ENCODE data around the gene XPNPEP2.

The XPNPEP2 gene

GRCh38 chrX:129723511-129723910 lies 15.3 kb upstream of the XPNPEP2 start:
- H3K36me3 ChIP-seq (ENCODE audit: insufficient read depth, low read length) = no peaks in the 10 kb centered on the region
- DNase-seq (ENCODE audit: low read depth, low spot score) = no peak
- H3K27ac ChIP-seq = no peak overlapping the region
- no peak overlapping the region for H3K4me3 ChIP-seq
- H3K9me3 ChIP-seq (ENCODE audit: low read depth, low read length) = no peaks in the 10 kb centered on the region
- TF ChIP-seq FOXP2 (optimal IDR thresholded peaks at IDR 0.05; ENCODE audit: control extremely low read depth, extremely low read length, insufficient read depth) (no peak), POLR2AphosphoS5 (IDR thresholded peaks at IDR 0.05; ENCODE audit: borderline replicate concordance, low read depth, low read length) (no peak), EZH2 (IDR thresholded peaks at IDR 0.05) (no peak)
- no peak overlapping the region for H3K9ac ChIP-seq (ENCODE audit: insufficient read length)

- Histone ChIP-seq H3K36me3 (ENCODE audit: insufficient read depth, low read length) (no peaks in the 10 kb centered on the region), H3K4me3 (no peak overlapping the region), H3K27ac (no peak overlapping the region), H3K9ac (ENCODE audit: insufficient read length) (no peak overlapping the region), H3K9me3 (ENCODE audit: low read depth, low read length) (no peaks in the 10 kb centered on the region)
- TF ChIP-seq EZH2 (IDR thresholded peaks at IDR 0.05) (no peak), FOXP2 (optimal IDR thresholded peaks at IDR 0.05; ENCODE audit: control extremely low read depth, extremely low read length, insufficient read depth) (no peak), POLR2AphosphoS5 (IDR thresholded peaks at IDR 0.05; ENCODE audit: borderline replicate concordance, low read depth, low read length) (no peak)
- no peak for DNase-seq (ENCODE audit: low read depth, low spot score)
These were observed 14.0 kb upstream of the XPNPEP2 start for GRCh38 chrX:129724754-129725153.

GRCh38 chrX:129726307-129727111 lies 12.3 kb upstream of the XPNPEP2 start:
- H3K27ac ChIP-seq = no peak overlapping the region
- DNase-seq (ENCODE audit: low read depth, low spot score) = no peak
- no peak for TF ChIP-seq FOXP2 (optimal IDR thresholded peaks at IDR 0.05; ENCODE audit: control extremely low read depth, extremely low read length, insufficient read depth)
- no peak for TF ChIP-seq EZH2 (IDR thresholded peaks at IDR 0.05)
- TF ChIP-seq POLR2AphosphoS5 (IDR thresholded peaks at IDR 0.05; ENCODE audit: borderline replicate concordance, low read depth, low read length) = no peak
- no peaks in the 10 kb centered on the region for H3K9me3 ChIP-seq (ENCODE audit: low read depth, low read length)
- H3K36me3 ChIP-seq (ENCODE audit: insufficient read depth, low read length) = no peaks in the 10 kb centered on the region
- H3K4me3 ChIP-seq = no peak overlapping the region
- H3K9ac ChIP-seq (ENCODE audit: insufficient read length) = no peak overlapping the region

GRCh38 chrX:129728061-129728460 lies 10.7 kb upstream of the XPNPEP2 start:
- no peak overlapping the region for H3K9ac ChIP-seq (ENCODE audit: insufficient read length)
- H3K36me3 ChIP-seq (ENCODE audit: insufficient read depth, low read length) = no peaks in the 10 kb centered on the region
- H3K4me3 ChIP-seq = no peak overlapping the region
- TF ChIP-seq FOXP2 (optimal IDR thresholded peaks at IDR 0.05; ENCODE audit: control extremely low read depth, extremely low read length, insufficient read depth) (no peak), EZH2 (IDR thresholded peaks at IDR 0.05) (no peak), POLR2AphosphoS5 (IDR thresholded peaks at IDR 0.05; ENCODE audit: borderline replicate concordance, low read depth, low read length) (no peak)
- no peaks in the 10 kb centered on the region for H3K9me3 ChIP-seq (ENCODE audit: low read depth, low read length)
- no peak for DNase-seq (ENCODE audit: low read depth, low spot score)
- H3K27ac ChIP-seq = no peak overlapping the region

- DNase-seq (ENCODE audit: low read depth, low spot score) = no peak
- H3K4me3 ChIP-seq = no peak overlapping the region
These were observed 7.6 kb upstream of the XPNPEP2 start for GRCh38 chrX:129731228-129731627.

GRCh38 chrX:129732857-129733256 lies 5.9 kb upstream of the XPNPEP2 start:
- Histone ChIP-seq H3K9me3 (ENCODE audit: low read depth, low read length) (no peaks in the 10 kb centered on the region), H3K9ac (ENCODE audit: insufficient read length) (no peak overlapping the region), H3K27ac (no peak overlapping the region), H3K36me3 (ENCODE audit: insufficient read depth, low read length) (no peaks in the 10 kb centered on the region), H3K4me3 (no peak overlapping the region)
- TF ChIP-seq EZH2 (IDR thresholded peaks at IDR 0.05) = no peak
- no peak for TF ChIP-seq POLR2AphosphoS5 (IDR thresholded peaks at IDR 0.05; ENCODE audit: borderline replicate concordance, low read depth, low read length)
- no peak for TF ChIP-seq FOXP2 (optimal IDR thresholded peaks at IDR 0.05; ENCODE audit: control extremely low read depth, extremely low read length, insufficient read depth)
- no peak for DNase-seq (ENCODE audit: low read depth, low spot score)

More at GRCh38 chrX:129731228-129731627, 7.6 kb upstream of the XPNPEP2 start:
- no peak for TF ChIP-seq EZH2 (IDR thresholded peaks at IDR 0.05)
- TF ChIP-seq FOXP2 (optimal IDR thresholded peaks at IDR 0.05; ENCODE audit: control extremely low read depth, extremely low read length, insufficient read depth) = no peak
- TF ChIP-seq POLR2AphosphoS5 (IDR thresholded peaks at IDR 0.05; ENCODE audit: borderline replicate concordance, low read depth, low read length) = no peak
- Histone ChIP-seq H3K36me3 (ENCODE audit: insufficient read depth, low read length) (no peaks in the 10 kb centered on the region), H3K9me3 (ENCODE audit: low read depth, low read length) (no peaks in the 10 kb centered on the region), H3K27ac (no peak overlapping the region), H3K9ac (ENCODE audit: insufficient read length) (no peak overlapping the region)

- TF ChIP-seq EZH2 (IDR thresholded peaks at IDR 0.05) (no peak), FOXP2 (optimal IDR thresholded peaks at IDR 0.05; ENCODE audit: control extremely low read depth, extremely low read length, insufficient read depth) (no peak), POLR2AphosphoS5 (IDR thresholded peaks at IDR 0.05; ENCODE audit: borderline replicate concordance, low read depth, low read length) (no peak)
- Histone ChIP-seq H3K4me3 (no peak overlapping the region), H3K9me3 (ENCODE audit: low read depth, low read length) (no peaks in the 10 kb centered on the region), H3K9ac (ENCODE audit: insufficient read length) (no peak overlapping the region), H3K27ac (no peak overlapping the region), H3K36me3 (ENCODE audit: insufficient read depth, low read length) (no peaks in the 10 kb centered on the region)
- no peak for DNase-seq (ENCODE audit: low read depth, low spot score)
These were observed 5.4 kb upstream of the XPNPEP2 start for GRCh38 chrX:129733335-129733734.

- TF ChIP-seq EZH2 (IDR thresholded peaks at IDR 0.05) = no peak
- no peak for TF ChIP-seq FOXP2 (optimal IDR thresholded peaks at IDR 0.05; ENCODE audit: control extremely low read depth, extremely low read length, insufficient read depth)
- TF ChIP-seq POLR2AphosphoS5 (IDR thresholded peaks at IDR 0.05; ENCODE audit: borderline replicate concordance, low read depth, low read length) = no peak
- H3K9ac ChIP-seq (ENCODE audit: insufficient read length) = no peak overlapping the region
- no peak overlapping the region for H3K4me3 ChIP-seq
- H3K9me3 ChIP-seq (ENCODE audit: low read depth, low read length) = no peaks in the 10 kb centered on the region
- DNase-seq (ENCODE audit: low read depth, low spot score) = no peak
- no peaks in the 10 kb centered on the region for H3K36me3 ChIP-seq (ENCODE audit: insufficient read depth, low read length)
- H3K27ac ChIP-seq = no peak overlapping the region
These were observed 2.3 kb upstream of the XPNPEP2 start for GRCh38 chrX:129736491-129736890.
